HepG2 (cell line): ENCODE measurements around the gene CRTAC1. TPM values are rescaled to one million over a fixed set of nuclear protein-coding genes. Genes with fewer than 3 reads are reported as not detected.

ENCODE experiments used
- ATAC-seq: fragments of 200-7000 bp; cut with Tn5 transposase; 3 replicates; pipeline ENCODE4 v1.9.1; 2020; ENCODE audit warnings: mild to moderate bottlenecking, moderate library complexity
- BruUV-seq: library from RNA; stranded (reverse); fragments of 400-500 nt; replicated peaks from 2 replicates; lab custom pipeline; 2021; lab: Mats Ljungman, UMichigan
- CTCF ChIA-PET: fragments of 300-600 bp; formaldehyde crosslinking; extraction: SDS; loops from one replicate; lab custom pipeline; 2021; ENCODE audit warnings: low total read pairs, inconsistent platforms, low intra/inter-chr PET ratio; lab: Yijun Ruan, JAX
- POLR2A ChIA-PET: fragments of 350-600 bp; sonication (Branson Sonifier 250); formaldehyde crosslinking; loops from one replicate; lab custom pipeline; 2020; ENCODE audit warnings: antibody characterized with exemption, inconsistent platforms; lab: Yijun Ruan, JAX
- DNase-seq: peaks from one replicate; pipeline ENCODE4 v3.0.0-alpha.2; 2015; ENCODE audit warnings: low spot score
- FAIRE-seq: peaks from 3 replicates; lab custom pipeline; 2011; peaks lifted over from hg19 to GRCh38; lab: Jason Lieb, UNC
- H2AFZ ChIP-seq: one replicate; pipeline ENCODE4 v1.6.1; 2011; ENCODE audit warnings: low read length, inconsistent platforms
- H3K27ac ChIP-seq: fragments of 300-600 bp; 3 replicates; pipeline ENCODE4 v1.8.0; 2011; ENCODE audit warnings: mixed run types, mild to moderate bottlenecking, mixed read lengths, low read length, inconsistent platforms; ENCODE audit not compliant: insufficient read depth; ENCODE audit errors: extremely low read length
- H3K27me3 ChIP-seq, 2 experiments: fragments of 200-600 bp in 1 of 2; 2 replicates in 1 of 2; 3 replicates in 1 of 2; pipeline versions ENCODE4 v1.6.0 to v1.8.0; 2011; ENCODE audit warnings: low read length in 2 of 2, mild to moderate bottlenecking in 2 of 2, moderate library complexity in 2 of 2, inconsistent platforms in 1 of 2; ENCODE audit not compliant: insufficient read depth in 2 of 2, control insufficient read depth in 1 of 2
- H3K36me3 ChIP-seq, 2 experiments: fragments of 200-600 bp in 1 of 2; replicated peaks in 1 of 2; 2 replicates in 1 of 2; 3 replicates in 1 of 2; pipeline versions ENCODE4 v1.5.1 to v1.8.0; 2011; ENCODE audit warnings: low read length in 2 of 2, inconsistent platforms in 1 of 2; ENCODE audit not compliant: insufficient read depth in 2 of 2, control insufficient read depth in 1 of 2
- H3K4me1 ChIP-seq: 2 replicates; pipeline ENCODE4 v1.5.1; 2012; ENCODE audit warnings: low read length, inconsistent platforms; ENCODE audit not compliant: insufficient read depth
- H3K4me2 ChIP-seq: 2 replicates; pipeline ENCODE4 v1.6.0; 2011; ENCODE audit warnings: low read depth, low read length, inconsistent platforms
- H3K4me3 ChIP-seq, 3 experiments: fragments of 200-600 bp in 1 of 3; sonication (generic), shearing (Covaris generic) in 1 of 3; replicated peaks in 1 of 3; 2 replicates each; pipeline ENCODE4 v1.5.1; 2011 to 2016; ENCODE audit warnings: low read length in 3 of 3, inconsistent platforms in 2 of 3, low read depth in 2 of 3, mild to moderate bottlenecking in 2 of 3, control low read depth in 1 of 3, mixed read lengths in 1 of 3; ENCODE audit not compliant: insufficient read depth in 1 of 3
- H3K79me2 ChIP-seq: one replicate; pipeline ENCODE4 v1.6.1; 2011; ENCODE audit warnings: low read length, inconsistent platforms; ENCODE audit not compliant: insufficient read depth
- H3K9ac ChIP-seq: 2 replicates; pipeline ENCODE4 v1.6.0; 2011; ENCODE audit warnings: mild to moderate bottlenecking, low read depth, low read length, inconsistent platforms; ENCODE audit not compliant: insufficient read depth
- H3K9me3 ChIP-seq: 2 replicates; pipeline ENCODE4 v1.5.1; 2012; ENCODE audit warnings: mild to moderate bottlenecking, low read length
- H4K20me1 ChIP-seq: 2 replicates; pipeline ENCODE4 v1.6.0; 2011; ENCODE audit warnings: inconsistent platforms, mild to moderate bottlenecking, low read length, moderate library complexity; ENCODE audit not compliant: insufficient read depth
- BHLHE40 ChIP-seq: IDR thresholded peaks from 2 replicates; pipeline ENCODE4 v1.6.1; 2011; ENCODE audit warnings: low read length, improper control_type of control experiment
- DR1 ChIP-seq: sonication (generic); formaldehyde crosslinking; IDR thresholded peaks from 2 replicates; pipeline ENCODE4 v1.8.0; 2021; ENCODE audit warnings: mild to moderate bottlenecking, missing genetic modification reagents, inconsistent platforms
- KLF9 ChIP-seq: IDR thresholded peaks from 2 replicates; pipeline ENCODE4 v1.6.1; 2016; ENCODE audit warnings: low read depth
- RORA ChIP-seq: sonication (generic); formaldehyde crosslinking; IDR thresholded peaks from 2 replicates; pipeline ENCODE4 v1.5.0; 2020; ENCODE audit warnings: mild to moderate bottlenecking, missing genetic modification reagents, moderate library complexity
- SPEN ChIP-seq: sonication (generic); formaldehyde crosslinking; IDR thresholded peaks from 2 replicates; pipeline ENCODE4 v1.5.1; 2020; ENCODE audit warnings: low read depth, mild to moderate bottlenecking, missing genetic modification reagents
- SRSF4 ChIP-seq: fragments of 200-400 bp; formaldehyde crosslinking; IDR thresholded peaks from one replicate; pipeline ENCODE4 v1.6.1; 2018; ENCODE audit warnings: mild to moderate bottlenecking, low read depth, low read length, moderate library complexity; ENCODE audit not compliant: poor library complexity, severe bottlenecking
- TARDBP ChIP-seq: sonication (generic); formaldehyde crosslinking; IDR thresholded peaks from 2 replicates; pipeline ENCODE4 v1.8.0; 2022; ENCODE audit warnings: mild to moderate bottlenecking, missing genetic modification reagents
- ZNF17 ChIP-seq: sonication (generic); formaldehyde crosslinking; IDR thresholded peaks from 2 replicates; pipeline ENCODE4 v1.5.0; 2020; ENCODE audit warnings: mild to moderate bottlenecking, missing genetic modification reagents
- ZNF296 ChIP-seq: sonication (generic); formaldehyde crosslinking; conservative IDR thresholded peaks from 2 replicates; pipeline ENCODE4 v1.5.0; 2020; ENCODE audit warnings: mild to moderate bottlenecking, missing genetic modification reagents
- ZNF367 ChIP-seq: sonication (generic); formaldehyde crosslinking; IDR thresholded peaks from 2 replicates; pipeline ENCODE4 v1.4.0; 2020; ENCODE audit warnings: missing genetic modification reagents, borderline replicate concordance
- ZNF788 ChIP-seq: sonication (generic); formaldehyde crosslinking; IDR thresholded peaks from 2 replicates; pipeline ENCODE4 v1.5.0; 2020; ENCODE audit warnings: mild to moderate bottlenecking, missing genetic modification reagents, borderline replicate concordance
- ZSCAN12 ChIP-seq: sonication (generic); formaldehyde crosslinking; IDR thresholded peaks from 2 replicates; pipeline ENCODE4 v1.9.0; 2021; ENCODE audit warnings: mild to moderate bottlenecking, missing genetic modification reagents
- WGBS: methylation state at CpG from one replicate; pipeline ENCODE4 v1.1.6; 2017; ENCODE audit warnings: low lambda C conversion rate; 5-methylcytosine and 5-hydroxymethylcytosine counted together
- in situ Hi-C: cut with HindIII; loops from 2 replicates; pipeline ENCODE4 v1.10.0; 2017; ENCODE audit warnings: low pct_unique_long_range_greater_than_20kb; ENCODE audit not compliant: extremely low pct_ligation_motif_present
- intact Hi-C: fragments of 100-400 bp; cut with micrococcal nuclease; formaldehyde crosslinking; loops from one replicate; pipeline ENCODE4 v1.10.0; 2022; ENCODE audit not compliant: unreplicated experiment
- polyA plus RNA-seq, 8 experiments: library from polyadenylated mRNA; depleted of rRNA in 3 of 8; stranded (reverse) in 7 of 8; unstranded in 1 of 8; fragments of >200 nt; fragmentation: Illumina TruSeq in 4 of 8; extraction: Trizol in 4 of 8; gene quantifications; 2 replicates each; pipeline versions ENCODE4 v1.2.1 to v1.2.3, GENCODE V29; 2011 to 2016; ENCODE audit warnings: low read depth in 4 of 8, missing spikeins in 1 of 8, mixed read lengths in 1 of 8; ENCODE audit not compliant: insufficient read depth in 1 of 8
- total RNA-seq, 5 experiments: library from RNA; depleted of rRNA; stranded (reverse); fragments of >200 nt; fragmentation: Illumina TruSeq; extraction: Trizol; gene quantifications; 2 replicates each; pipeline ENCODE4 v1.2.3, GENCODE V29; 2016; ENCODE audit warnings: low read depth in 1 of 5
- TF ChIP-seq, protein P1 (sequence below): sonication (generic); formaldehyde crosslinking; IDR thresholded peaks from 2 replicates; pipeline ENCODE4 v1.5.0; 2020; ENCODE audit warnings: missing genetic modification reagents
- TF ChIP-seq, protein P2 (sequence below): sonication (generic); formaldehyde crosslinking; IDR thresholded peaks from 2 replicates; pipeline ENCODE4 v1.9.0; 2021; ENCODE audit warnings: missing genetic modification reagents, borderline replicate concordance
- TF ChIP-seq, protein P3 (sequence below): fragments of 450-650 bp; IDR thresholded peaks from 2 replicates; pipeline ENCODE4 v1.6.1; 2017

The CRTAC1 gene
- total and polyA plus RNA-seq, 2 of the 13 experiments (the other 11 are each of a cell fraction or from before 2014, with no cell fraction given), result not detected

DNA sequence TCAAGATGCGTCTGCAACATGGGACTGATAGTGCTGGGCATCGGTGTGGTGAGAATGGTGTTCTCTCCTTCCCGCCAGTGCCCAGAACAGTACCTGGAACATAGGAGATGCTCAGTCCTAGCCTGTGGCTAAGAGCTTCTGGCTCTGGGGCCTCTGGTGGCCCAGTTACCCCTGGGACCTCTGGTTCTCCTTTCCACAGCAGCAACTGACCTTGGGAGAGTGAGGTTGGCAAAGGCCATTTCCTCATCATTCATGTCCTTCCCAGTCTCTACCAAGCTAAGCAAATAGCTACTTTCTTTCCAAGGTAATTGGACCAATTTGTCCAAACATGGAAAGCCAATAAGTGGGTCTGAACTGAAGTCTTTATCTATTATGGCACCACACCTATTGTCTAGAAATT is 192.3 kb downstream of the CRTAC1 start:
- ATAC-seq (no peak), DNase-seq (no peak), FAIRE-seq (no peak)
- POLR2A ChIA-PET, result no interaction called here
- BruUV-seq, result no TSS peak
- H3K4me3 ChIP-seq, result no peak overlapping the region
- no peaks in the 10 kb centered on the region for H4K20me1 ChIP-seq
- no peaks in the 10 kb centered on the region for H3K36me3 ChIP-seq
- H3K27me3 ChIP-seq, result peaks cover 0 to 16% of the 10 kb centered on the region in 2 experiments; a peak in 2 of 5 replicates
- H2AFZ ChIP-seq, result no peak overlapping the region
- 63% methylated on average over 3 of the region's 3 CpGs for WGBS
- intact Hi-C loops, result no loop called here
- TF ChIP-seq DR1 (no peak), KLF9 (CRISPR knock-in tag) (no peak), ZSCAN12 (CRISPR knock-in tag) (no peak), SPEN (CRISPR knock-in tag) (no peak), ZNF296 (no peak), TARDBP (no peak), ZNF17 (no peak), SRSF4 (no peak), RORA (CRISPR knock-in tag) (no peak), ZNF788 (CRISPR knock-in tag) (no peak)
- TF ChIP-seq, all 625 proteins: peak for 0
- no peak overlapping the region for H3K9ac ChIP-seq
- in situ Hi-C loops, result no loop called here
- CTCF ChIA-PET, result no interaction called here
- no peaks in the 10 kb centered on the region for H3K79me2 ChIP-seq
- H3K9me3 ChIP-seq, result no peaks in the 10 kb centered on the region
- no peak overlapping the region for H3K27ac ChIP-seq
- H3K4me1 ChIP-seq, result no peaks in the 10 kb centered on the region
- H3K4me2 ChIP-seq, result no peak overlapping the region

DNA sequence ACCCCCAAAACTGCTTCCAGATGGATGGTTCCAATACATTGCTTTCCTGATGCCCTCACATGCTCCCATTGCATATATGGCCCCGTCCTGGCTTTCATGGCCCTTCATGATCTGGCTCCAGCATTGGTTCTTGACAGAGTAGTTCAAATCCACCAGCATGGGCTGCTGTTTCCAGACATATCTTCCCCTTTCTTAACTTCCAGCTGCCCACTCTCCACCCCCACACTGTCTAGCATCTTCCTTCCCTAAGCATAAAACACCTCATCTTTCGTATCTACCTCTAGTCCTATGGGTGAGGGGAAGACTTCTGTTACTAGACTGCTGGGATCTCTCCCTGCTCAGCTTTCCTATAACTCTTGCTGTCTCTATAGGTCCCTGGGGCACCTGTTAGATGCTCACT is 194.0 kb downstream of the CRTAC1 start:
- FAIRE-seq (no peak), ATAC-seq (no peak), DNase-seq (no peak)
- H3K27me3 ChIP-seq, result peaks cover 1 to 21% of the 10 kb centered on the region in 2 experiments; a peak in 4 of 5 replicates
- H3K79me2 ChIP-seq, result no peaks in the 10 kb centered on the region
- intact Hi-C loops (no loop called here), in situ Hi-C loops (no loop called here)
- POLR2A ChIA-PET, result no interaction called here
- no peak overlapping the region for H3K9ac ChIP-seq
- no peak overlapping the region for H3K27ac ChIP-seq
- CTCF ChIA-PET, result no interaction called here
- H3K4me3 ChIP-seq, result no peak overlapping the region
- H2AFZ ChIP-seq, result no peak overlapping the region
- no peaks in the 10 kb centered on the region for H3K36me3 ChIP-seq
- BruUV-seq, result no TSS peak
- H3K9me3 ChIP-seq, result no peaks in the 10 kb centered on the region
- WGBS, result 3% methylated on average over 2 of the region's 2 CpGs
- no peaks in the 10 kb centered on the region for H3K4me1 ChIP-seq
- H3K4me2 ChIP-seq, result no peak overlapping the region
- no peaks in the 10 kb centered on the region for H4K20me1 ChIP-seq
- no peak for TF ChIP-seq ZNF367 (CRISPR knock-in tag)
- no peak for TF ChIP-seq BHLHE40
- TF ChIP-seq, protein P1, sequence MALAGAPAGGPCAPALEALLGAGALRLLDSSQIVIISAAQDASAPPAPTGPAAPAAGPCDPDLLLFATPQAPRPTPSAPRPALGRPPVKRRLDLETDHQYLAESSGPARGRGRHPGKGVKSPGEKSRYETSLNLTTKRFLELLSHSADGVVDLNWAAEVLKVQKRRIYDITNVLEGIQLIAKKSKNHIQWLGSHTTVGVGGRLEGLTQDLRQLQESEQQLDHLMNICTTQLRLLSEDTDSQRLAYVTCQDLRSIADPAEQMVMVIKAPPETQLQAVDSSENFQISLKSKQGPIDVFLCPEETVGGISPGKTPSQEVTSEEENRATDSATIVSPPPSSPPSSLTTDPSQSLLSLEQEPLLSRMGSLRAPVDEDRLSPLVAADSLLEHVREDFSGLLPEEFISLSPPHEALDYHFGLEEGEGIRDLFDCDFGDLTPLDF (CRISPR knock-in tag), result no peak
- TF ChIP-seq, protein P2, sequence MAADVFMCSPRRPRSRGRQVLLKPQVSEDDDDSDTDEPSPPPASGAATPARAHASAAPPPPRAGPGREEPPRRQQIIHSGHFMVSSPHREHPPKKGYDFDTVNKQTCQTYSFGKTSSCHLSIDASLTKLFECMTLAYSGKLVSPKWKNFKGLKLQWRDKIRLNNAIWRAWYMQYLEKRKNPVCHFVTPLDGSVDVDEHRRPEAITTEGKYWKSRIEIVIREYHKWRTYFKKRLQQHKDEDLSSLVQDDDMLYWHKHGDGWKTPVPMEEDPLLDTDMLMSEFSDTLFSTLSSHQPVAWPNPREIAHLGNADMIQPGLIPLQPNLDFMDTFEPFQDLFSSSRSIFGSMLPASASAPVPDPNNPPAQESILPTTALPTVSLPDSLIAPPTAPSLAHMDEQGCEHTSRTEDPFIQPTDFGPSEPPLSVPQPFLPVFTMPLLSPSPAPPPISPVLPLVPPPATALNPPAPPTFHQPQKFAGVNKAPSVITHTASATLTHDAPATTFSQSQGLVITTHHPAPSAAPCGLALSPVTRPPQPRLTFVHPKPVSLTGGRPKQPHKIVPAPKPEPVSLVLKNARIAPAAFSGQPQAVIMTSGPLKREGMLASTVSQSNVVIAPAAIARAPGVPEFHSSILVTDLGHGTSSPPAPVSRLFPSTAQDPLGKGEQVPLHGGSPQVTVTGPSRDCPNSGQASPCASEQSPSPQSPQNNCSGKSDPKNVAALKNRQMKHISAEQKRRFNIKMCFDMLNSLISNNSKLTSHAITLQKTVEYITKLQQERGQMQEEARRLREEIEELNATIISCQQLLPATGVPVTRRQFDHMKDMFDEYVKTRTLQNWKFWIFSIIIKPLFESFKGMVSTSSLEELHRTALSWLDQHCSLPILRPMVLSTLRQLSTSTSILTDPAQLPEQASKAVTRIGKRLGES (CRISPR knock-in tag), result no peak
- TF ChIP-seq, protein P3, sequence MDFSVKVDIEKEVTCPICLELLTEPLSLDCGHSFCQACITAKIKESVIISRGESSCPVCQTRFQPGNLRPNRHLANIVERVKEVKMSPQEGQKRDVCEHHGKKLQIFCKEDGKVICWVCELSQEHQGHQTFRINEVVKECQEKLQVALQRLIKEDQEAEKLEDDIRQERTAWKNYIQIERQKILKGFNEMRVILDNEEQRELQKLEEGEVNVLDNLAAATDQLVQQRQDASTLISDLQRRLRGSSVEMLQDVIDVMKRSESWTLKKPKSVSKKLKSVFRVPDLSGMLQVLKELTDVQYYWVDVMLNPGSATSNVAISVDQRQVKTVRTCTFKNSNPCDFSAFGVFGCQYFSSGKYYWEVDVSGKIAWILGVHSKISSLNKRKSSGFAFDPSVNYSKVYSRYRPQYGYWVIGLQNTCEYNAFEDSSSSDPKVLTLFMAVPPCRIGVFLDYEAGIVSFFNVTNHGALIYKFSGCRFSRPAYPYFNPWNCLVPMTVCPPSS, result no peak
